Parathyroid adenoma (tissue), 2 donors: ENCODE results near the gene APLP2.

Experiments
- H2AFZ ChIP-seq: fragments of 300-600 bp; sonication (generic); one replicate; pipeline ENCODE4 v1.7.0; 2017; ENCODE audit warnings: antibody characterized with exemption, mild to moderate bottlenecking
- H3K27ac ChIP-seq: fragments of 300-600 bp; sonication (generic); one replicate; pipeline ENCODE4 v1.7.0; 2017
- H3K27me3 ChIP-seq: fragments of 300-600 bp; sonication (generic); one replicate; pipeline ENCODE4 v1.7.0; 2017; ENCODE audit warnings: low read length; ENCODE audit not compliant: control insufficient read depth, insufficient read depth
- H3K36me3 ChIP-seq: fragments of 300-600 bp; sonication (generic); one replicate; pipeline ENCODE4 v1.7.0; 2017; ENCODE audit warnings: low read length; ENCODE audit not compliant: control insufficient read depth, insufficient read depth
- H3K4me1 ChIP-seq: fragments of 300-600 bp; sonication (generic); one replicate; pipeline ENCODE4 v1.7.0; 2017; ENCODE audit warnings: control low read depth
- H3K4me2 ChIP-seq: fragments of 300-600 bp; sonication (generic); one replicate; pipeline ENCODE4 v1.7.0; 2017; ENCODE audit warnings: low read length
- H3K4me3 ChIP-seq: fragments of 300-600 bp; sonication (generic); one replicate; pipeline ENCODE4 v1.7.0; 2017; ENCODE audit warnings: low read depth, low read length
- H3K79me2 ChIP-seq: fragments of 300-600 bp; sonication (generic); one replicate; pipeline ENCODE4 v1.7.0; 2017; ENCODE audit warnings: control low read depth
- H3K9ac ChIP-seq: fragments of 300-600 bp; sonication (generic); one replicate; pipeline ENCODE4 v1.7.0; 2017; ENCODE audit warnings: mild to moderate bottlenecking
- H3K9me3 ChIP-seq: fragments of 300-600 bp; sonication (generic); one replicate; pipeline ENCODE4 v1.7.0; 2017; ENCODE audit warnings: low read length; ENCODE audit not compliant: control insufficient read depth
- TF ChIP-seq, protein P1 (sequence below): fragments of 300-600 bp; sonication (generic); IDR thresholded peaks from one replicate; pipeline ENCODE4 v1.7.0; 2017; ENCODE audit warnings: antibody characterized with exemption, mild to moderate bottlenecking
- donor health status: primary hyperparathyroidism.

The APLP2 gene

DNA sequence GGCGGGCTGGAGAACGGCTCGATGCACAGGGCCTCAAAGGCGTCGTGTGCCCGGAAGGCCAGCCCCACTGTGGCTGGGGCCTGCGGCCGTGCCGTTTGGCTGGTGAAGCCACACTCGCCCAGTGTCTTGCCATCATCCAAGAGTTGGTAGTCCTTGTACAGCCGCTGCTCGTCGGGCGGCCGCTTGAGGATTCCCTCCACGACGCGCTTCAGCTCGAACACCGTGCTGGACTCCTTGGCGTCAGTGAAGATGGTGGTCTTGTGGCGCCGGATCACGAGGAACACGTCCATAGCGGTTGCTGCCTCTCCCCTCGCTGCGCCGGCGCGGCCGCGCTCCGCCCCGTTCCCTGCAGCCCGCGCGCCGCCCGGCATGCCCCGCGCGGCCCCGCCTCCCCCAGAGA lies 36.8 kb upstream of the APLP2 start:
- no peak overlapping the region for H3K4me3 ChIP-seq
- TF ChIP-seq, protein P1, sequence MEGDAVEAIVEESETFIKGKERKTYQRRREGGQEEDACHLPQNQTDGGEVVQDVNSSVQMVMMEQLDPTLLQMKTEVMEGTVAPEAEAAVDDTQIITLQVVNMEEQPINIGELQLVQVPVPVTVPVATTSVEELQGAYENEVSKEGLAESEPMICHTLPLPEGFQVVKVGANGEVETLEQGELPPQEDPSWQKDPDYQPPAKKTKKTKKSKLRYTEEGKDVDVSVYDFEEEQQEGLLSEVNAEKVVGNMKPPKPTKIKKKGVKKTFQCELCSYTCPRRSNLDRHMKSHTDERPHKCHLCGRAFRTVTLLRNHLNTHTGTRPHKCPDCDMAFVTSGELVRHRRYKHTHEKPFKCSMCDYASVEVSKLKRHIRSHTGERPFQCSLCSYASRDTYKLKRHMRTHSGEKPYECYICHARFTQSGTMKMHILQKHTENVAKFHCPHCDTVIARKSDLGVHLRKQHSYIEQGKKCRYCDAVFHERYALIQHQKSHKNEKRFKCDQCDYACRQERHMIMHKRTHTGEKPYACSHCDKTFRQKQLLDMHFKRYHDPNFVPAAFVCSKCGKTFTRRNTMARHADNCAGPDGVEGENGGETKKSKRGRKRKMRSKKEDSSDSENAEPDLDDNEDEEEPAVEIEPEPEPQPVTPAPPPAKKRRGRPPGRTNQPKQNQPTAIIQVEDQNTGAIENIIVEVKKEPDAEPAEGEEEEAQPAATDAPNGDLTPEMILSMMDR: no peak
- no peaks in the 10 kb centered on the region for H3K4me1 ChIP-seq
- no peaks in the 10 kb centered on the region for H3K79me2 ChIP-seq
- H3K36me3 ChIP-seq: no peaks in the 10 kb centered on the region
- H2AFZ ChIP-seq: no peak overlapping the region
- no peaks in the 10 kb centered on the region for H3K27me3 ChIP-seq
- H3K9ac ChIP-seq: no peak overlapping the region
- H3K27ac ChIP-seq: no peak overlapping the region
- H3K9me3 ChIP-seq: no peaks in the 10 kb centered on the region
- H3K4me2 ChIP-seq: no peak overlapping the region

DNA sequence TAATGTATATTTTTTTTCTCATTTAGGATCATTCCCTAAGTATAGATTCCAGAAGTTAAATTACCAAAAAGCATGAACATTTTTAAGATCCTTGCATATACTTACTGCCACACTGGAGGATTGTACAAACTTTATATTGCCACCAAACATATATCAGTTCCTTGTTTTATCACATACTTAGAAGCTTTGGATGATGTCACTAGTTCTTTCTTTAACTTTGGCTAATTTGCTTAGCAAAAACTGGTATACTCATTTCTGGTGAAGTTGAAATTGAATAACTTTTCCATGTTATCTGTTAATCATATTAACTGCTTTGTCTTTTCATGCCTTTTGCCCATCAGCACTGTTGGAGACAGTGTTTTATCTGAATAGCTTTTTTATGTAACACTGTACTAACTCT lies 35.5 kb upstream of the APLP2 start:
- Histone ChIP-seq H3K79me2 (no peaks in the 10 kb centered on the region), H3K36me3 (no peaks in the 10 kb centered on the region), H3K4me3 (no peak overlapping the region), H3K27me3 (no peaks in the 10 kb centered on the region), H2AFZ (no peak overlapping the region), H3K9me3 (no peaks in the 10 kb centered on the region), H3K27ac (no peak overlapping the region), H3K4me2 (no peak overlapping the region), H3K4me1 (no peaks in the 10 kb centered on the region), H3K9ac (no peak overlapping the region)
- TF ChIP-seq, protein P1: no peak

DNA sequence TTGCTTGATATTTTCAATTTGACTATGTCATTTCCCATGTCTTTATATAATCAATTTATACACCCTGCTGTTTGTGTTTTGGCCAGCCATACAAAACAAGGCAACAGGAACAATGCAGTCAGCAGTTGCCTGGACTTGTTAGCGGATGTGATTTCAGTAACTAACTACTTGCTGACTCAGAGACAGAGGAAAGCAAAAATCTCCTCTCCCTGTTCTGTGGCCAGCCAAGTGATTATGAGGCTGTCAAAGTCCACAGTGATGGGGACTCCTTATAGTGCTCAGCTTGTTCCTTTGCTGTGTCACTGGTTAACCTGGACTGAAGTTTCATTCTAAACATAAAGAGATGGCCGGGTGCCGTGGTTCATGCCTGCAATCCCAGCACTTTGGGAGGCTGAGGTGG lies 32.6 kb upstream of the APLP2 start:
- Histone ChIP-seq H2AFZ (no peak overlapping the region), H3K27ac (no peak overlapping the region), H3K27me3 (no peaks in the 10 kb centered on the region), H3K9me3 (no peaks in the 10 kb centered on the region), H3K36me3 (no peaks in the 10 kb centered on the region), H3K4me1 (no peaks in the 10 kb centered on the region), H3K79me2 (no peaks in the 10 kb centered on the region), H3K4me2 (no peak overlapping the region), H3K4me3 (no peak overlapping the region), H3K9ac (no peak overlapping the region)
- TF ChIP-seq, protein P1: no peak

DNA sequence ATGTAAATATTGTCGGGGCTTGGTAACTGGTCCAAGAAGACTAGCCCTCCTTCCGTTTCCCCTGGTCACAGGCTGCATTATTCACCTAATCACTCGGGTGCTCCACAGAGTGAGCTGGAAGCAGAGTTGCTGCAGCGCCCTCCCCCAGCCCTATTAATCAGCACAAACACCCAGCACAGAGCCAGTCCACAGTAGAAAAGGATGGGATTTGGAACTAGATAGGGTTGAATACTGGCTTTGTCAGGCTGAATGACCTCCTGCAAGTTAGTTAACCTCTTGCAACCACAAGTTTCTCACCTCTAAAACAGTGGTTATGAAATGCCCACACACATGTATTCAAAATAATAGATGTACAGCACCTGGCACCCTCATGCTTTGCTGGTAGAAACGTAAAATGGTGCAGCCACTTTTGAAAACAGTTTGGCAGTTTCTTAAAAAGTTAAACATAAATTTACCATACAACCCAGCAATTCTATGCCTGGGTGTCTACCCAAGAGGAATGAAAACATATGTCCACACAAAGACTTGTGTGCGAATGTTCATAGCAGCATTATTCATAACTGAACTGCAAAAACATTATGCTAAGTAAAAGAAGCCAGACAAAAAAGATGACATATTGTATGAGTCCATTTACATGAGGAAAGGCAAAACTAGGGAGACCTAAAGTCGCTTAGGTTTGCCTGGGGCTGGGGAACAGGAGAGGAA lies 31.7 kb upstream of the APLP2 start:
- Histone ChIP-seq H3K4me3 (no peak overlapping the region), H3K27me3 (no peaks in the 10 kb centered on the region), H3K4me1 (no peaks in the 10 kb centered on the region), H3K9ac (no peak overlapping the region), H2AFZ (no peak overlapping the region), H3K36me3 (no peaks in the 10 kb centered on the region), H3K27ac (no peak overlapping the region), H3K4me2 (no peak overlapping the region), H3K79me2 (no peaks in the 10 kb centered on the region), H3K9me3 (no peaks in the 10 kb centered on the region)
- TF ChIP-seq, protein P1: no peak

DNA sequence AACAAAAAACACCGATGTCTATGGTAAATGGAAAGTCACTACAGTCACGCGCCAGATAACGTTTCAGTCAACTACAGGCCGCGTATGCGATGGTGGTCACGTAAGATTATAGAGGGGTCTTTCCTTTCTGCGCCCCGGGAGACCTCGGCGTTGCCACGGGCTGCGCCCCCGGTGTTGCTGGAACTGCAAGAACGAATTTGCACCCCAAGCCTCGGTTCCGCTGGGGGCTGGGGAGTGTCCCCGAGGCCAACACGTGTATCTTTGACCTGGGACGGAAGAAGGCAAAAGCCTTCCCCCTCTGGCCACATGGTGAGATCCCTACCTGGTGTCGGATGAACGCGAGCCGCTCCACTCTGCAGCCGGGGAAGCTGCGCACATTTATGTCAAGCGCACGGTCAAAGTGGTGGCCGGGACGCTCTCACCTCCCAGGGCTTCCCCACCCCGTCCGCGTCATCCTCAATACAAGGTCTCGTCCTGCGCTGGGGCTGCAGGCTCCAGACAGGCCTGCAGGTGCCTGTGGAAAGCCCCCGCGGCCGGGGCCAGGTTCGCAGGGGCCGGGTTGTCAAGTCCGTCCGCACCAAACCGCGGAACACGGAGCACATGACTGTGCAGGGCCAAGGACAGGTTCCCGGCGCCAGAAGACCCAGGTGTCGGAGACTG lies 29.3 kb upstream of the APLP2 start:
- Histone ChIP-seq H3K36me3 (no peaks in the 10 kb centered on the region), H3K4me1 (no peaks in the 10 kb centered on the region), H3K9me3 (no peaks in the 10 kb centered on the region), H3K79me2 (no peaks in the 10 kb centered on the region), H3K27ac (no peak overlapping the region), H3K4me3 (no peak overlapping the region), H3K9ac (no peak overlapping the region), H3K4me2 (no peak overlapping the region), H2AFZ (no peak overlapping the region), H3K27me3 (no peaks in the 10 kb centered on the region)
- TF ChIP-seq, protein P1: no peak
